Thymus (tissue), 2 donors: ENCODE data around the gene GAGE12C. TPM values are rescaled to one million over a fixed set of nuclear protein-coding genes. Genes with fewer than 3 reads are reported as not detected.

Experiments
- polyA plus RNA-seq: library from polyadenylated mRNA; stranded (reverse); fragments of 200-250 nt; gene quantifications from one replicate; pipeline ENCODE4 v1.2.3, GENCODE V29; 2013
- total RNA-seq: library from RNA; stranded (reverse); fragments of 120-200 nt; gene quantifications from one replicate; pipeline ENCODE4 v1.2.4, GENCODE V29; 2013
- donor health status: healthy.

The GAGE12C gene
- total and polyA plus RNA-seq, 2 donors: not detected

Other genes starting within 250 kb of the GAGE12C start
- not detected for gene GAGE10, start 228.5 kb upstream of the GAGE12C start, total RNA-seq
- not detected for gene GAGE10, start 228.5 kb upstream of the GAGE12C start, polyA plus RNA-seq
- gene GAGE12J, start 210.1 kb upstream of the GAGE12C start, total RNA-seq: not detected
- not detected for gene GAGE12J, start 210.1 kb upstream of the GAGE12C start, polyA plus RNA-seq
- not detected for gene GAGE13, start 200.6 kb upstream of the GAGE12C start, total RNA-seq
- gene GAGE13, start 200.6 kb upstream of the GAGE12C start, polyA plus RNA-seq: not detected
- not detected for gene GAGE12D, start 9.6 kb downstream of the GAGE12C start, total RNA-seq
- not detected for gene GAGE12D, start 9.6 kb downstream of the GAGE12C start, polyA plus RNA-seq
- gene GAGE12E, start 19.1 kb downstream of the GAGE12C start, total RNA-seq: not detected
- not detected for gene GAGE12E, start 19.1 kb downstream of the GAGE12C start, polyA plus RNA-seq
- gene GAGE12F, start 28.7 kb downstream of the GAGE12C start, total RNA-seq: not detected
- not detected for gene GAGE12F, start 28.7 kb downstream of the GAGE12C start, polyA plus RNA-seq
- not detected for gene GAGE12G, start 38.2 kb downstream of the GAGE12C start, total RNA-seq
- gene GAGE12G, start 38.2 kb downstream of the GAGE12C start, polyA plus RNA-seq: not detected
- not detected for gene GAGE12H, start 47.8 kb downstream of the GAGE12C start, total RNA-seq
- not detected for gene GAGE12H, start 47.8 kb downstream of the GAGE12C start, polyA plus RNA-seq
- gene GAGE2A, start 57.3 kb downstream of the GAGE12C start, total RNA-seq: not detected
- 0.14 TPM for gene GAGE2A, start 57.3 kb downstream of the GAGE12C start, polyA plus RNA-seq
- gene GAGE1, start 66.8 kb downstream of the GAGE12C start, total RNA-seq: not detected
- gene GAGE1, start 66.8 kb downstream of the GAGE12C start, polyA plus RNA-seq: not detected
- gene PAGE1, start 163.8 kb downstream of the GAGE12C start, total RNA-seq: not detected
- gene PAGE1, start 163.8 kb downstream of the GAGE12C start, polyA plus RNA-seq: not detected